GM19455 (cell line): ENCODE results near the gene FAM227B.
A peak's percentile ranks its signal among the peaks of the same experiment; 100 is the strongest.
"Not testable (repeated sequence)": the region's sequence is repeated elsewhere in the genome, so short reads cannot be mapped to it uniquely, and the experiment has no call there.

Experiments
- ATAC-seq: cut with Tn5 transposase; IDR thresholded peaks from one replicate; pipeline ENCODE4 v1.9.1; 2021; ENCODE audit not compliant: unreplicated experiment

The FAM227B gene

GRCh38 chr15:49620658-49621368 is at the start of gene FAM227B, which contains the start of gene DTWD1:
FAM227B (minus strand) TSS chr15:49620818; CDS start chr15:49615171, 5,647 bp downstream.
DTWD1 (plus strand) TSS chr15:49621048; CDS start chr15:49625168, 4,120 bp downstream.
- peak; percentile 99 for ATAC-seq

- no peak for ATAC-seq
Measured at GRCh38 chr15:49669288-49669687, 48.7 kb upstream of the FAM227B start.

GRCh38 chr15:49666486-49666885 is 45.9 kb upstream of the FAM227B start:
- ATAC-seq, result not testable (repeated sequence)

- ATAC-seq, result no peak
Measured at GRCh38 chr15:49664716-49665115, 44.1 kb upstream of the FAM227B start.

- no peak for ATAC-seq
Measured at GRCh38 chr15:49656734-49657133, 36.1 kb upstream of the FAM227B start.

GRCh38 chr15:49652922-49653321 is 32.3 kb upstream of the FAM227B start:
- no peak for ATAC-seq

- ATAC-seq, result no peak
Measured at GRCh38 chr15:49650676-49651075, 30.1 kb upstream of the FAM227B start.

- no peak for ATAC-seq
Measured at GRCh38 chr15:49649987-49650386, 29.4 kb upstream of the FAM227B start.

- no peak for ATAC-seq
Measured at GRCh38 chr15:49646891-49647290, 26.3 kb upstream of the FAM227B start.

- no peak for ATAC-seq
Measured at GRCh38 chr15:49645941-49646340, 25.3 kb upstream of the FAM227B start.

GRCh38 chr15:49645277-49645676 is 24.7 kb upstream of the FAM227B start:
- ATAC-seq, result no peak

GRCh38 chr15:49644364-49644794 is 23.8 kb upstream of the FAM227B start:
- no peak for ATAC-seq

- no peak for ATAC-seq
Measured at GRCh38 chr15:49637857-49638256, 17.2 kb upstream of the FAM227B start.

- ATAC-seq, result no peak
Measured at GRCh38 chr15:49628379-49628778, 7.8 kb upstream of the FAM227B start.

- ATAC-seq, result no peak
Measured at GRCh38 chr15:49627407-49627877, 6.8 kb upstream of the FAM227B start.

GRCh38 chr15:49625460-49626036 is 4.9 kb upstream of the FAM227B start:
- ATAC-seq, result no peak

- ATAC-seq, result no peak
Measured at GRCh38 chr15:49624056-49624455, 3.4 kb upstream of the FAM227B start.

GRCh38 chr15:49622561-49622960 is 1.9 kb upstream of the FAM227B start:
- no peak for ATAC-seq

- no peak for ATAC-seq
Measured at GRCh38 chr15:49621887-49622286, 1.3 kb upstream of the FAM227B start.

GRCh38 chr15:49621401-49621811 is 788 bp upstream of the FAM227B start:
- no peak for ATAC-seq

- ATAC-seq, result peak; percentile 2
Measured at GRCh38 chr15:49620199-49620598, 419 bp downstream of the FAM227B start.

GRCh38 chr15:49619226-49619625 is 1.4 kb downstream of the FAM227B start:
- ATAC-seq, result no peak
